Right atrium auricular region (tissue), 2 donors: Measurements from ENCODE around the gene PRKX. TPM values are rescaled to one million over a fixed set of nuclear protein-coding genes. Genes with fewer than 3 reads are reported as not detected.
"Not testable (repeated sequence)": the region's sequence is repeated elsewhere in the genome, so short reads cannot be mapped to it uniquely, and the experiment has no call there.

Experiments used
- DNase-seq: peaks from one replicate; pipeline ENCODE4 v3.0.0-alpha.2; 2019; ENCODE audit warnings: low spot score
- H3K27ac ChIP-seq, 2 donors: fragments of 200-600 bp; sonication (generic); 1 replicate in 1 of 2; 2 replicates in 1 of 2; pipeline ENCODE4 v1.5.1; 2016 to 2019
- H3K27me3 ChIP-seq, 2 donors: fragments of 200-600 bp; sonication (generic); one replicate each; pipeline versions ENCODE4 v1.5.1 to v1.6.0; 2017 to 2019
- H3K36me3 ChIP-seq: fragments of 200-600 bp; sonication (generic); one replicate; pipeline ENCODE4 v1.5.1; 2016
- H3K4me1 ChIP-seq, 2 donors: fragments of 200-600 bp; sonication (generic); one replicate each; pipeline versions ENCODE4 v1.5.1 to v1.6.0; 2017 to 2019
- H3K4me3 ChIP-seq, 2 donors: fragments of 200-600 bp; sonication (generic); 1 replicate in 1 of 2; 2 replicates in 1 of 2; pipeline ENCODE4 v1.5.1; 2017 to 2019; ENCODE audit warnings: mild to moderate bottlenecking in 1 of 2, moderate library complexity in 1 of 2
- H3K9me3 ChIP-seq, 2 donors: fragments of 200-600 bp; sonication (generic); one replicate each; pipeline ENCODE4 v1.5.1; 2019
- total RNA-seq, 2 donors: library from RNA; depleted of rRNA; stranded (reverse); fragments of >200 nt; gene quantifications; one replicate each; pipeline ENCODE4 v1.1.0, GENCODE V29; 2016
- TF ChIP-seq, protein P1 (sequence below), 2 donors: fragments of 200-600 bp; sonication (generic); IDR thresholded peaks; one replicate each; pipeline ENCODE4 v1.5.1; 2019; ENCODE audit warnings: antibody characterized with exemption in 2 of 2

Gene PRKX
- total RNA-seq, 2 donors from 2014 or later: 2.6 to 7.4 TPM

DNA sequence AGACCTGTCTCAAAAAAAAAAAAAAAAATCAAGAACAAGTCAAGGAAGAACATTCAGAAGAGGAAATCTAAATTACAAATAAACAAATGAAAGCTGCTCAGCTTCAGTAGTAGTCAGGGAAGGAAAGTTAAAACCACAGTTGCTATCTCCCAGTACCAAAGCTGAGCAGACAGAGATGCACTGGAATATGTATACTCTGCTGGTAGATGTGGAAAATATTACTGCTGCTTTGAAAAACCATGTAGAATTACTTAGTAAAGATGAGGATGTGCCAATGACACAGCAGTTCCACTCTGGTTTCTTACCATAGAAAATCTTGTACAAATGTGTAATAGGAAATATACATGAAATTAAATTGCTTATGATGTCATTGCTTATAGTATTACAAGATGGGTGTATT lies 25.1 kb upstream of the PRKX start:
- Histone ChIP-seq H3K27ac (no peak overlapping the region), H3K4me1 (no peaks in the 10 kb centered on the region), H3K4me3 (no peak overlapping the region), H3K36me3 (no peaks in the 10 kb centered on the region), H3K9me3 (peaks cover 0 to 9% of the 10 kb centered on the region in 2 donors), H3K27me3 (no peaks in the 10 kb centered on the region)
- DNase-seq: no peak
- TF ChIP-seq, protein P1, sequence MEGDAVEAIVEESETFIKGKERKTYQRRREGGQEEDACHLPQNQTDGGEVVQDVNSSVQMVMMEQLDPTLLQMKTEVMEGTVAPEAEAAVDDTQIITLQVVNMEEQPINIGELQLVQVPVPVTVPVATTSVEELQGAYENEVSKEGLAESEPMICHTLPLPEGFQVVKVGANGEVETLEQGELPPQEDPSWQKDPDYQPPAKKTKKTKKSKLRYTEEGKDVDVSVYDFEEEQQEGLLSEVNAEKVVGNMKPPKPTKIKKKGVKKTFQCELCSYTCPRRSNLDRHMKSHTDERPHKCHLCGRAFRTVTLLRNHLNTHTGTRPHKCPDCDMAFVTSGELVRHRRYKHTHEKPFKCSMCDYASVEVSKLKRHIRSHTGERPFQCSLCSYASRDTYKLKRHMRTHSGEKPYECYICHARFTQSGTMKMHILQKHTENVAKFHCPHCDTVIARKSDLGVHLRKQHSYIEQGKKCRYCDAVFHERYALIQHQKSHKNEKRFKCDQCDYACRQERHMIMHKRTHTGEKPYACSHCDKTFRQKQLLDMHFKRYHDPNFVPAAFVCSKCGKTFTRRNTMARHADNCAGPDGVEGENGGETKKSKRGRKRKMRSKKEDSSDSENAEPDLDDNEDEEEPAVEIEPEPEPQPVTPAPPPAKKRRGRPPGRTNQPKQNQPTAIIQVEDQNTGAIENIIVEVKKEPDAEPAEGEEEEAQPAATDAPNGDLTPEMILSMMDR (IDR thresholded peaks at IDR 0.05): no peak

GRCh38 chrX:3736536-3736935 lies 23.1 kb upstream of the PRKX start:
- H3K27ac ChIP-seq, H3K4me1 ChIP-seq, DNase-seq, H3K36me3 ChIP-seq, H3K9me3 ChIP-seq, H3K27me3 ChIP-seq, H3K4me3 ChIP-seq: not testable (repeated sequence)

- H3K9me3 ChIP-seq, H3K27me3 ChIP-seq, DNase-seq, H3K36me3 ChIP-seq, H3K4me1 ChIP-seq, H3K27ac ChIP-seq, H3K4me3 ChIP-seq: not testable (repeated sequence)
These were observed 22.4 kb upstream of the PRKX start for GRCh38 chrX:3735891-3736290.

DNA sequence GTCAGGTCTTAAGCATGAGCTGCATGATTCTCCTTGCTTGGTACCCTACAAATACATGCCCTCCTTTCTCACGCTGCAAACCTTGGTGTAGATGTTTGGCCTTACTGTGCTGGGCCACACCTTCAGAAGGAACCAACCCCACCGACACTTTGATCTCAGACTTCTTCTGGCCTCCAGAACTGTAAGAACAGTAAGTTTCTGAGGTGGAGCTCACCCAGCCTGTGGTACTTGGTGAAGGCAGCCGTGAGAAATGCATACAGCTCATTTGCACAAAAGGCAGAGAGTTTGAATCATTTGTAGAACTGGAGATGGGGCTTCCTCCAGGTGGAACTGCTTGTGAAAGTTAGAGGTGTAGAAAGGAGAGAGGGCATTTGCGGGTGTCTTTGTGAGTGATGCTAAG lies 21.0 kb upstream of the PRKX start:
- H3K27me3 ChIP-seq, H3K9me3 ChIP-seq, H3K4me1 ChIP-seq, H3K27ac ChIP-seq, H3K36me3 ChIP-seq, DNase-seq, H3K4me3 ChIP-seq: not testable (repeated sequence)

DNA sequence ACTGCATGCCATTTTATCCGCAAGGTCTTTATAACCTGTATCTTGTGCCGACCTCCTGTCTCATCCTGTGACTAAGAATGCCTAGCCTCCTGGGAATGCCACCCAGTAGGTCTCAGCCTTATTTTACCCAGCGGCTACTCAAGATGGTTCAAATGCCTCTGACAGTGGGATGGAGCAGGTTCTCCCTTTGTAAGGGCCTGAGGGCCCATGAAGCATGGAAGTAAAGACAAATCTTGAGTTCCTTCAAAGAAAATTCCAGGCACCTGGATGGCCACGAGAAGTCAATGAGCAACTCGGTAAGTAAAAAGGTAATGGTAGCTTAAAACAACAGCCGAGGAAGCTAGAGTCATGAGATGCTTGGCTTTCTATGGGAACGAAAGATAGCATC lies 19.6 kb upstream of the PRKX start:
- Histone ChIP-seq H3K4me3 (no peak overlapping the region), H3K27ac (no peak overlapping the region), H3K36me3 (no peaks in the 10 kb centered on the region), H3K9me3 (no peaks in the 10 kb centered on the region), H3K4me1 (no peaks in the 10 kb centered on the region), H3K27me3 (no peaks in the 10 kb centered on the region)
- TF ChIP-seq, protein P1 (IDR thresholded peaks at IDR 0.05): no peak
- DNase-seq: no peak

- H3K27me3 ChIP-seq, H3K27ac ChIP-seq, H3K9me3 ChIP-seq, H3K36me3 ChIP-seq, DNase-seq, H3K4me1 ChIP-seq, H3K4me3 ChIP-seq: not testable (repeated sequence)
These were observed 19.0 kb upstream of the PRKX start for GRCh38 chrX:3732326-3733042.

- no peak for DNase-seq
- Histone ChIP-seq H3K27me3 (no peaks in the 10 kb centered on the region), H3K4me1 (no peaks in the 10 kb centered on the region), H3K27ac (no peak overlapping the region), H3K36me3 (no peaks in the 10 kb centered on the region), H3K4me3 (no peak overlapping the region), H3K9me3 (no peaks in the 10 kb centered on the region)
- TF ChIP-seq, protein P1 (IDR thresholded peaks at IDR 0.05): no peak
These were observed 15.0 kb upstream of the PRKX start for GRCh38 chrX:3728454-3728853.

DNA sequence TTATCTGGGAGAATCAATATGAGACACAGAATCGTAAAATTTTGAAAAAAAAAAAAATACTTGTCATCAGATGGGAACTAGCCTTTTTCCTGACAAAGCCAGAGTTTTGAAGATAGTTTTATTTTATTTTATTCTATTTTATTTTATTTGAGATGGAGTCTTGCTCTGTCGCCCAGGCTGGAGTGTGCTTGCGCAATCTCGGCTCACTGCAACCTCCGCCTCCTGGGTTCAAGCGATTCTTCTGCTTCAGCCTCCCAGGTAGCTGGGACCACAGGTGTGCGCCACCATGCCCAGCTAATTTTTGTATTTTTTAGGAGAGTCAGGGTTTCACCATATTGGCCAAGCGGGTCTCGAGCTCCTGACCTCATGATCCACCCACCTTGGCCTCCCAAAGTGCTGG lies 10.0 kb upstream of the PRKX start:
- not testable (repeated sequence) for H3K27me3 ChIP-seq, H3K4me1 ChIP-seq, H3K9me3 ChIP-seq

More for the DNA sequence above, 10.0 kb upstream of the PRKX start:
- H3K36me3 ChIP-seq, DNase-seq, H3K27ac ChIP-seq, H3K4me3 ChIP-seq: not testable (repeated sequence)
